SK-N-DZ (cell line): Measurements from ENCODE around the gene UCKL1.
"Not testable (repeated sequence)": the region's sequence is repeated elsewhere in the genome, so short reads cannot be mapped to it uniquely, and the experiment has no call there.

Experiments
- DNase-seq: peaks from one replicate; pipeline ENCODE4 v3.0.0-alpha.2; 2015; ENCODE audit warnings: low spot score

The UCKL1 gene

GRCh38 chr20:63944078-63944941, 11.9 kb downstream of the UCKL1 start:
- no peak for DNase-seq

GRCh38 chr20:63943808-63944077, 12.5 kb downstream of the UCKL1 start:
- no peak for DNase-seq

GRCh38 chr20:63942969-63943807, 13.0 kb downstream of the UCKL1 start:
- no peak for DNase-seq

- DNase-seq = no peak
Measured at GRCh38 chr20:63942250-63942951, 13.8 kb downstream of the UCKL1 start.

GRCh38 chr20:63941282-63942081, 14.7 kb downstream of the UCKL1 start:
- DNase-seq = no peak

GRCh38 chr20:63940472-63941266, 15.5 kb downstream of the UCKL1 start:
- DNase-seq = no peak

- no peak for DNase-seq
Measured at GRCh38 chr20:63940071-63940471, 16.1 kb downstream of the UCKL1 start.

- DNase-seq = no peak
Measured at GRCh38 chr20:63939061-63939935, 16.9 kb downstream of the UCKL1 start.

GRCh38 chr20:63937596-63937995, 18.6 kb downstream of the UCKL1 start:
- DNase-seq = no peak

GRCh38 chr20:63935447-63935846, 20.8 kb downstream of the UCKL1 start:
- DNase-seq = no peak

GRCh38 chr20:63934271-63935068, 21.7 kb downstream of the UCKL1 start:
- DNase-seq = no peak

GRCh38 chr20:63933646-63934045, 22.6 kb downstream of the UCKL1 start:
- no peak for DNase-seq

GRCh38 chr20:63932606-63933160, 23.5 kb downstream of the UCKL1 start:
- no peak for DNase-seq

- DNase-seq = no peak
Measured at GRCh38 chr20:63931735-63932134, 24.5 kb downstream of the UCKL1 start.

GRCh38 chr20:63930971-63931553, 25.2 kb downstream of the UCKL1 start:
- no peak for DNase-seq

- not testable (repeated sequence) for DNase-seq
Measured at GRCh38 chr20:63929473-63929883, 26.7 kb downstream of the UCKL1 start.

GRCh38 chr20:63929071-63929470, 27.1 kb downstream of the UCKL1 start:
- DNase-seq = no peak

- no peak for DNase-seq
Measured at GRCh38 chr20:63926298-63926697, 29.9 kb downstream of the UCKL1 start.
